ENCODE measurements around the gene KRTAP1-4. TPM values are rescaled to one million over a fixed set of nuclear protein-coding genes. Genes with fewer than 3 reads are reported as not detected.
A peak's percentile ranks its signal among the peaks of the same experiment; 100 is the strongest.
"Not testable (repeated sequence)": the region's sequence is repeated elsewhere in the genome, so short reads cannot be mapped to it uniquely, and the experiment has no call there.

KRTAP1-4 gene
- total RNA-seq, 1 experiment from 2014 or later, result not detected

DNA sequence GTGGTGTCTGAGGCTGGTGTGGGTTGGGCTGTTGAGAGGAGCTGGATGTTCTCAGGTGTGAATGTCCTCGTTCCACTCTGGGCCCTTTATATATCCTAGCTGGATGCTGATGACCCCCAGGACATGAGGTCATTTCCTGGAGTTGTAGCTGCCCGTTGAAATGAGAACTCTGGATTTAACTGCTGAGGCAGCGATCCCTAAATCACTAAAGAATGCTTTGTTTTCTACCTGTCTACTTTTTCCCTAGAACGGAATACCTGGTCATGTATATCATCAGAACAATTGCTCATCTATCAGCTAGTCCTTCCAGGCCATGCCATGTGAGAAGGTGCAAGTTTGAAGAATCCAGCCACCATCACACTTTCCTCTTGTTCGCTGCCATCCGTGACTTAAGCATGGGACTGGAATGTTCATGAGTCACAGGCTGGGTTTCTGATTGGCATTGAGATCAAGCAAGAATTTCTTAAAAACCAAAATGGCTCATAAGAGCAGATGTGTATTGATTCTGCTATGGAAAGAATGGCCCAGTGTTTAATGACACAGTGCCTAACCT is 30.1 kb upstream of the KRTAP1-4 start, which contains the start of gene KRTAP2-3:
Gene KRTAP2-3, minus strand, starts transcription at position 63 of the 553 bp plus-strand sequence. CDS start 64 bp downstream, outside the sequence.
- no peaks in the 10 kb centered on the region for H3K27me3 ChIP-seq (ENCODE audit: low read length)
- H2AFZ ChIP-seq (ENCODE audit: low read length), result no peak within 1 kb of the TSS
- no peaks in the 10 kb centered on the region for H3K9me2 ChIP-seq (replicated peaks; ENCODE audit: low read length)
- no peak within 1 kb of the TSS for H3K4me3 ChIP-seq (ENCODE audit: low read length)
- H3F3A ChIP-seq (ENCODE audit: low read length, unreplicated experiment), result peaks cover 8% of the 10 kb centered on the region
- peak within 1 kb of the TSS; percentile 54 for H3K4me2 ChIP-seq (ENCODE audit: low read length)
- DNase-seq, result peak; percentile 86
- no peaks in the 10 kb centered on the region for H4K20me1 ChIP-seq (ENCODE audit: low read length)
- intact Hi-C loops (cut with micrococcal nuclease), result loop anchor here (5.0 to 10.0 kb wide), 3 partner anchors 55 to 155 kb away; partner anchors contain the start of gene KRTAP3-1
- no TSS peak for BruUV-seq (replicated peaks)
- H3K9me3 ChIP-seq (ENCODE audit: low read length), result no peaks in the 10 kb centered on the region
- ATAC-seq, result peak; percentile 48
- H3K36me3 ChIP-seq (ENCODE audit: low read depth, low read length), result no peaks in the 10 kb centered on the region
- H3K4me1 ChIP-seq (ENCODE audit: insufficient read depth, low read length), result peaks cover 67% of the 10 kb centered on the region
- peak within 1 kb of the TSS; percentile 57 for H3K9ac ChIP-seq (ENCODE audit: low read length)
- H3K79me2 ChIP-seq (ENCODE audit: low read length), result no peaks in the 10 kb centered on the region
- ChIA-PET CTCF (no interaction called here), POLR2A (ENCODE audit: unreplicated experiment) (no interaction called here)
- TF ChIP-seq EZH2 (IDR thresholded peaks at IDR 0.05; ENCODE audit: low read length, unreplicated experiment), result no peak
- TF ChIP-seq, protein P1, sequence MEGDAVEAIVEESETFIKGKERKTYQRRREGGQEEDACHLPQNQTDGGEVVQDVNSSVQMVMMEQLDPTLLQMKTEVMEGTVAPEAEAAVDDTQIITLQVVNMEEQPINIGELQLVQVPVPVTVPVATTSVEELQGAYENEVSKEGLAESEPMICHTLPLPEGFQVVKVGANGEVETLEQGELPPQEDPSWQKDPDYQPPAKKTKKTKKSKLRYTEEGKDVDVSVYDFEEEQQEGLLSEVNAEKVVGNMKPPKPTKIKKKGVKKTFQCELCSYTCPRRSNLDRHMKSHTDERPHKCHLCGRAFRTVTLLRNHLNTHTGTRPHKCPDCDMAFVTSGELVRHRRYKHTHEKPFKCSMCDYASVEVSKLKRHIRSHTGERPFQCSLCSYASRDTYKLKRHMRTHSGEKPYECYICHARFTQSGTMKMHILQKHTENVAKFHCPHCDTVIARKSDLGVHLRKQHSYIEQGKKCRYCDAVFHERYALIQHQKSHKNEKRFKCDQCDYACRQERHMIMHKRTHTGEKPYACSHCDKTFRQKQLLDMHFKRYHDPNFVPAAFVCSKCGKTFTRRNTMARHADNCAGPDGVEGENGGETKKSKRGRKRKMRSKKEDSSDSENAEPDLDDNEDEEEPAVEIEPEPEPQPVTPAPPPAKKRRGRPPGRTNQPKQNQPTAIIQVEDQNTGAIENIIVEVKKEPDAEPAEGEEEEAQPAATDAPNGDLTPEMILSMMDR (conservative IDR thresholded peaks at IDR 0.05; ENCODE audit: low read depth, low read length), result no peak
- no peak for TF ChIP-seq EZH2phosphoT487 (IDR thresholded peaks at IDR 0.05; ENCODE audit: borderline replicate concordance, low read length)
- H3K27ac ChIP-seq (ENCODE audit: low read length), result peak within 1 kb of the TSS; percentile 94

DNA sequence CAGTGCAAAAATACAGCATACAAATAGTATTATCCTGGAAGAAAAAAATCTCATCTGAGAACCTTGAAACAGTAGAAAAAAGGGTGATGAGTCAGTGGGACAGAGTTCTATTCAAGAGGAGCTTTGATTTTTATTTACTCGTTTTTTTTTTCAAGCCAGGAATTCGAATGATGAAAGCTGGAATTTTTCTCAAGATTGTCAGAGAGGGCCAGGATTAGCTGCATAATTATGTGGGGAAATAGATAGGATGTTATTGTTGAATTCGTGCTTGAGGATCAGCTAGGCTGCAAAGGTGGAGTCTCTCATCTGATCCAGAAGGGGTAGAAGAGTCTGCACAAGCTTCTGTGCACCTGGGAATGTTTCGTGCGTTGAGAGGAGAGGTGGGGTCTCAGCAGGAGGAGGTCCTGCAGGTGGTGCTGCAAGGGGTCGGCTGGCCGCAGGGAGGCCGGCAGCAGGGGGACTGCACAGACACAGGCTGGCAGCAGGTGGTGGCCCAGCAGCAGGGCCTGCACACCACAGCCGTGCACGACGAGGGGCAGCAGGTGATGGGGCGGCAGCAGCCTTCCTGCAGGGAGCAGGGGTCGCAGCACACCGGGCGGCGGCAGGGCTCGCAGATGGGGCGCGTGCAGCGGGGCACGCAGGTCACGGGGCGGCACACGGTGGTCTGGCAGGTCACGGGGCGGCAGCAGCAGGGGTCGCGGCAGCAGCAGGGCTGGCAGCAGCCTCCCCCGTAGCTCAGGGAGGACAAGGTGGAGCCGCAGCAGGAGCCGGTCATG is 29.5 kb upstream of the KRTAP1-4 start:
- H3K9me3 ChIP-seq (ENCODE audit: low read length); BruUV-seq (replicated peaks); CTCF ChIA-PET; H2AFZ ChIP-seq (ENCODE audit: low read length); H3K36me3 ChIP-seq (ENCODE audit: low read depth, low read length); H3K9me2 ChIP-seq (replicated peaks; ENCODE audit: low read length); H3K4me3 ChIP-seq (ENCODE audit: low read length); H4K20me1 ChIP-seq (ENCODE audit: low read length); H3K27me3 ChIP-seq (ENCODE audit: low read length); H3K79me2 ChIP-seq (ENCODE audit: low read length); H3F3A ChIP-seq (ENCODE audit: low read length, unreplicated experiment): not testable (repeated sequence)
- H3K27ac ChIP-seq (ENCODE audit: low read length), result peak overlapping the region; percentile 94
- peak overlapping the region; percentile 54 for H3K4me2 ChIP-seq (ENCODE audit: low read length)
- POLR2A ChIA-PET (ENCODE audit: unreplicated experiment), result interaction anchor here (0.5 to 0.6 kb wide), 2 partner anchors 20 to 72 kb away, joined by 3 to 5 read pairs; no protein-coding TSS in a partner anchor
- DNase-seq, result peak; percentile 81
- peak overlapping the region; percentile 57 for H3K9ac ChIP-seq (ENCODE audit: low read length)
- intact Hi-C loops (cut with micrococcal nuclease), result loop anchor here (2.0 to 10.0 kb wide), 5 partner anchors 55 to 263 kb away; partner anchors contain the start of gene KRTAP3-1
- peaks cover 61% of the 10 kb centered on the region for H3K4me1 ChIP-seq (ENCODE audit: insufficient read depth, low read length)
- ATAC-seq, result peak; percentile 18

DNA sequence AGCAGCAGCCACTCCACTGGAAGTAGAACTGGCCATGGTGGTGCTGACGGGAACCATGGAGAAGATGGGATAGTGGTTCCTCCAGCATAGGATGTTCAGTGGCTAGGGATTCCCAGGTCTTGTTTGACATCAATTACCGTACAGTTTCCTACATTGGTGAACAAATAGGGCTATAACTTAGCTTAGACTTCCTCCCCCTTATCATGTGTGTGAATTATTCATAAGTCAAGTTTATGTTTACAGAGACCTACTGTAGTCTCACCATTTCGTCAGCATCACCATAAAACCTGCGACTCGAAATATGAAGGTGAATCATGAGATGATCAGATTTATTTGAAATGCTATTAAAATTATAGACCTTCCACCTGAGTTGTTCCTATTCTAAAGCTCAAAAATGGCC is 28.7 kb upstream of the KRTAP1-4 start:
- Histone ChIP-seq H2AFZ (ENCODE audit: low read length) (no peak overlapping the region), H3K4me1 (ENCODE audit: insufficient read depth, low read length) (peaks cover 55% of the 10 kb centered on the region), H4K20me1 (ENCODE audit: low read length) (no peaks in the 10 kb centered on the region), H3K4me2 (ENCODE audit: low read length) (peak overlapping the region; percentile 54), H3K27ac (ENCODE audit: low read length) (peak overlapping the region; percentile 94), H3F3A (ENCODE audit: low read length, unreplicated experiment) (peaks cover 8% of the 10 kb centered on the region), H3K9me3 (ENCODE audit: low read length) (no peaks in the 10 kb centered on the region), H3K9ac (ENCODE audit: low read length) (peak overlapping the region; percentile 57), H3K79me2 (ENCODE audit: low read length) (no peaks in the 10 kb centered on the region), H3K4me3 (ENCODE audit: low read length) (no peak overlapping the region), H3K27me3 (ENCODE audit: low read length) (no peaks in the 10 kb centered on the region), H3K36me3 (ENCODE audit: low read depth, low read length) (no peaks in the 10 kb centered on the region), H3K9me2 (replicated peaks; ENCODE audit: low read length) (no peaks in the 10 kb centered on the region)
- peak; percentile 80 for ATAC-seq
- ChIA-PET CTCF (no interaction called here), POLR2A (ENCODE audit: unreplicated experiment) (interaction anchor here (0.5 to 0.6 kb wide), 2 partner anchors 20 to 73 kb away, joined by 3 to 5 read pairs; no protein-coding TSS in a partner anchor)
- no peak for TF ChIP-seq EZH2 (IDR thresholded peaks at IDR 0.05; ENCODE audit: low read length, unreplicated experiment)
- TF ChIP-seq, protein P1 (conservative IDR thresholded peaks at IDR 0.05; ENCODE audit: low read depth, low read length), result no peak
- TF ChIP-seq EZH2phosphoT487 (IDR thresholded peaks at IDR 0.05; ENCODE audit: borderline replicate concordance, low read length), result no peak
- BruUV-seq (replicated peaks), result no TSS peak
- DNase-seq, result peak; percentile 89
- intact Hi-C loops (cut with micrococcal nuclease), result loop anchor here (2.0 kb wide), 2 partner anchors 150 to 264 kb away; no protein-coding TSS in a partner anchor
